ENCODE results near the gene MBLAC2.

MBLAC2 gene

DNA sequence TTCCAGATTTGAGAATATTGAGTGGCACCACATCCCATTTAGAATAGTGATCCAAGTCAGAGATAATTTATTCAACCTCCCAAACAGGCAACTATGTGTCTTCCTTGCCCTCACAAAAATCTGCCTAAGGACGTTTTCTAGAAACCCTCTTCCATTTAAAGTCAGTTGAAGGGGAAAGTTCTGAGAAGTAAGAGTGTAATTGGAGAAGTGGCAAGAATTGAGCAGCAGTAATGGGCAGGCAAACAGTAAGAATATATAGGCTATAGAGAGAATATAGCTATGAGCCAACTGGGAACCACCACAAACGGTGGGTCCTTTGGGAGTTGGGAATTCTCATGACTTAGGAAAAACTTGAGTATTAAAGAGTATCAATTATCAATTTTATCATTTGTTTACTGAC is 33.9 kb downstream of the MBLAC2 start:
- TF ChIP-seq TAF1 (IDR thresholded peaks at IDR 0.05; ENCODE audit: borderline replicate concordance, insufficient read depth, low read length), result no peak
- no peak for TF ChIP-seq SIN3A (IDR thresholded peaks at IDR 0.05; ENCODE audit: borderline replicate concordance, insufficient read depth, low read length)
- no peak for TF ChIP-seq POLR2AphosphoS5 (IDR thresholded peaks at IDR 0.05; ENCODE audit: low read depth, low read length)
- TF ChIP-seq FOXP2 (optimal IDR thresholded peaks at IDR 0.05; ENCODE audit: borderline replicate concordance, extremely low read depth, extremely low read length, insufficient read depth), result no peak

DNA sequence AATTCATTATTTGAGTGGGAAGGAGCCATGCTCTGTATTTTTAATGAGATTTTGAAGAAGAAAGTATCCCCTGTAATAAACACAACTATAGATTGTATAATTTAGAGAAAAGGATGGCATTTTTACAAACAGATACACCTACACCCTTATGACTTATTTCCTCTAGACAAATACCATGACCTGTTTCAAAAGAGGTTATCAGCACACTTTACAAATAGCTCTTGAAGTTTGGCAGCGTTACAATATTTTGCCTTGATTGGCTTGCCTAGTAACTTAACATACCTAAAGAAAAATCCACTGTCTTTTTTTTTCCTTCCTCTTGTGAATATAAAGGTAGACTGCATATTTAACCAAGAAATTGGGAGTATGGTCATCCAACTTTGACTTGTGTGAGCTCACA is 36.5 kb downstream of the MBLAC2 start:
- TF ChIP-seq POLR2AphosphoS5 (IDR thresholded peaks at IDR 0.05; ENCODE audit: low read depth, low read length) (no peak), TAF1 (IDR thresholded peaks at IDR 0.05; ENCODE audit: borderline replicate concordance, insufficient read depth, low read length) (no peak), SIN3A (IDR thresholded peaks at IDR 0.05; ENCODE audit: borderline replicate concordance, insufficient read depth, low read length) (no peak), FOXP2 (optimal IDR thresholded peaks at IDR 0.05; ENCODE audit: borderline replicate concordance, extremely low read depth, extremely low read length, insufficient read depth) (no peak)
- TF ChIP-seq, protein P1, sequence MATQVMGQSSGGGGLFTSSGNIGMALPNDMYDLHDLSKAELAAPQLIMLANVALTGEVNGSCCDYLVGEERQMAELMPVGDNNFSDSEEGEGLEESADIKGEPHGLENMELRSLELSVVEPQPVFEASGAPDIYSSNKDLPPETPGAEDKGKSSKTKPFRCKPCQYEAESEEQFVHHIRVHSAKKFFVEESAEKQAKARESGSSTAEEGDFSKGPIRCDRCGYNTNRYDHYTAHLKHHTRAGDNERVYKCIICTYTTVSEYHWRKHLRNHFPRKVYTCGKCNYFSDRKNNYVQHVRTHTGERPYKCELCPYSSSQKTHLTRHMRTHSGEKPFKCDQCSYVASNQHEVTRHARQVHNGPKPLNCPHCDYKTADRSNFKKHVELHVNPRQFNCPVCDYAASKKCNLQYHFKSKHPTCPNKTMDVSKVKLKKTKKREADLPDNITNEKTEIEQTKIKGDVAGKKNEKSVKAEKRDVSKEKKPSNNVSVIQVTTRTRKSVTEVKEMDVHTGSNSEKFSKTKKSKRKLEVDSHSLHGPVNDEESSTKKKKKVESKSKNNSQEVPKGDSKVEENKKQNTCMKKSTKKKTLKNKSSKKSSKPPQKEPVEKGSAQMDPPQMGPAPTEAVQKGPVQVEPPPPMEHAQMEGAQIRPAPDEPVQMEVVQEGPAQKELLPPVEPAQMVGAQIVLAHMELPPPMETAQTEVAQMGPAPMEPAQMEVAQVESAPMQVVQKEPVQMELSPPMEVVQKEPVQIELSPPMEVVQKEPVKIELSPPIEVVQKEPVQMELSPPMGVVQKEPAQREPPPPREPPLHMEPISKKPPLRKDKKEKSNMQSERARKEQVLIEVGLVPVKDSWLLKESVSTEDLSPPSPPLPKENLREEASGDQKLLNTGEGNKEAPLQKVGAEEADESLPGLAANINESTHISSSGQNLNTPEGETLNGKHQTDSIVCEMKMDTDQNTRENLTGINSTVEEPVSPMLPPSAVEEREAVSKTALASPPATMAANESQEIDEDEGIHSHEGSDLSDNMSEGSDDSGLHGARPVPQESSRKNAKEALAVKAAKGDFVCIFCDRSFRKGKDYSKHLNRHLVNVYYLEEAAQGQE (IDR thresholded peaks at IDR 0.05; ENCODE audit: insufficient read depth in 1 of 2, low read depth in 2 of 2, low read length in 2 of 2), result no peak

DNA sequence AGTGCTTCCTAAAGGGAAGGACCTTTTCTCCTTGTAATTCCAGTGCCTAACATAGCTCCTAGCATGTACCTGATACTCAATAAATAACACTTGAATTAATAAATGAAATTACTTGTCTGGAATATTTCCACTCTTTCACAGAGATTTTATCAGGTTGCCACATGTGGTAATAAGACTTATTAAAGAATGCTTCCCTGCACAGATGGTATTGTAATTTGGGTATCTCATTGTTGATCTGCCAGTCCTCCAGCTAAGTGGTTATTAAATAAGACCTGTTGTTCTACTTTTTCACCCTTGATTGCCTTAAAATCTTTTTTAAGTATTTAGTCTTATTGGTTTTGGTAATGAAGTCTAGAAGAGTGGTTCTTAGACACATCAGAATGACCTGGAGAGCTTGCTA is 36.9 kb downstream of the MBLAC2 start:
- TF ChIP-seq POLR2AphosphoS5 (IDR thresholded peaks at IDR 0.05; ENCODE audit: low read depth, low read length) (no peak), TAF1 (IDR thresholded peaks at IDR 0.05; ENCODE audit: borderline replicate concordance, insufficient read depth, low read length) (no peak), FOXP2 (optimal IDR thresholded peaks at IDR 0.05; ENCODE audit: borderline replicate concordance, extremely low read depth, extremely low read length, insufficient read depth) (no peak)
- TF ChIP-seq, protein P1 (IDR thresholded peaks at IDR 0.05; ENCODE audit: insufficient read depth in 1 of 2, low read depth in 2 of 2, low read length in 2 of 2), result no peak

DNA sequence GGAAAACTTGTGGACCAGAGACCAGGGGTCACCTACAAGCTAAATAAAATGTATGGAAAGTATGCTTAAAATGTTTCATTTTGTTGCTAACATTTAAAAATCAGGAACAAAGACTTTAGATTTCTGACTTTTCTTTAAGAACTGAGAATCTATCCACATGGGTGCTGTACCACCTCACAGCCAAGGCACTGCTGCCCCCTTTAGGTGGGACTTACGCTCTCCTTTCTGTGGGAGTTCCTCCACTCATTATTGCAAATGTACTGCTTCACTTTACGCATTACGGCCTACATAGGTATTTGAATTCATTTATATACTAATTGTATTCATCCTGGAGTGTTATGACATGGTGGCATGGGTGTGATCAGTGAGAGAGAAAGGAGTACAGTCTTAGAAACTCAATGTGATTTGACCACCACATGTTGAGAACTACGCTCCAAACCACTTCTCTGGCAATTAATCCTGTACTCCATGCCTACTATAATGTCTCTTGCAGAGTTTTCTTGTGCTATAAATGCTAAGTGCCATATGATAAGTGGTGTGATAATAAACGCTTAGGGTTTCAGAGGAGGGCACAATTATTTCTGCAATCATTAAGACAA is 40.4 kb downstream of the MBLAC2 start:
- no peak for TF ChIP-seq POLR2AphosphoS5 (IDR thresholded peaks at IDR 0.05; ENCODE audit: low read depth, low read length)
- TF ChIP-seq, protein P1 (IDR thresholded peaks at IDR 0.05; ENCODE audit: insufficient read depth in 1 of 2, low read depth in 2 of 2, low read length in 2 of 2), result no peak
- TF ChIP-seq SIN3A (IDR thresholded peaks at IDR 0.05; ENCODE audit: borderline replicate concordance, insufficient read depth, low read length), result no peak
- no peak for TF ChIP-seq TAF1 (IDR thresholded peaks at IDR 0.05; ENCODE audit: borderline replicate concordance, insufficient read depth, low read length)
- TF ChIP-seq FOXP2 (optimal IDR thresholded peaks at IDR 0.05; ENCODE audit: borderline replicate concordance, extremely low read depth, extremely low read length, insufficient read depth), result no peak

DNA sequence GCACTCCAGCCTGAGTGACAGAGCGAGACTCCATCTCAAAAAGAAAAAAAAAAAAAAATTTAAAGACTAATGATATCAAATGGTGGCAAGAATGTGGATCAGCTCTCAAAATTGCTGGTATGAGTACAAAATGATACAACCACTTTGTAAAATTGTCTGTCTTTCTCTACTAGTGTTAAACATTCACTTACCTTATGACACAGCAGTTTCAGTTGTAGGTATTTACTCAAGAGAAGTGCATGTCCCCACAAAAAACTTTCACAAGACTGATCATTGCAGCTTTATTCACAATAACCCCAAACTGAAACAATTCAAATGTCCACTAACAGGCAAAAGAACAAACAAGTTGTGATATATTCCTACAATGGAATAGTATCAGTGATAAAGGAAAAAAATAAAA is 50.3 kb downstream of the MBLAC2 start:
- TF ChIP-seq TAF1 (IDR thresholded peaks at IDR 0.05; ENCODE audit: borderline replicate concordance, insufficient read depth, low read length), result no peak
- TF ChIP-seq FOXP2 (optimal IDR thresholded peaks at IDR 0.05; ENCODE audit: borderline replicate concordance, extremely low read depth, extremely low read length, insufficient read depth), result no peak
- TF ChIP-seq, protein P1 (IDR thresholded peaks at IDR 0.05; ENCODE audit: insufficient read depth in 1 of 2, low read depth in 2 of 2, low read length in 2 of 2), result no peak
- no peak for TF ChIP-seq POLR2AphosphoS5 (IDR thresholded peaks at IDR 0.05; ENCODE audit: low read depth, low read length)
- no peak for TF ChIP-seq SIN3A (IDR thresholded peaks at IDR 0.05; ENCODE audit: borderline replicate concordance, insufficient read depth, low read length)
